Posterior vena cava (tissue), 2 donors: ENCODE measurements around the gene GJD3. TPM values are rescaled to one million over a fixed set of nuclear protein-coding genes. Genes with fewer than 3 reads are reported as not detected.

Experiments used
- DNase-seq: peaks from one replicate; pipeline ENCODE4 v3.0.0-alpha.2; 2020; ENCODE audit warnings: low spot score
- intact Hi-C, 2 donors: fragments of 100-400 bp; cut with DNase I; formaldehyde crosslinking; loops; one replicate each; pipeline versions ENCODE4 v1.14.1 to v1.14.2; 2022 to 2023
- total RNA-seq, 2 donors: library from RNA; stranded (reverse); fragmentation: NEBNext Ultra II Directional; extraction: Animal tissue kit (Norgen Biotek cat#: 25700); gene quantifications; one replicate each; pipeline ENCODE4 v1.2.1, GENCODE V29; 2021
- donor health status: DM: yes; HTN: yes; CAD: no.
- donor health status: DM: yes; HTN: yes; CAD: no.

GJD3 gene
- total RNA-seq, 2 donors from 2014 or later, result 0.79 to 1.00 TPM

DNA sequence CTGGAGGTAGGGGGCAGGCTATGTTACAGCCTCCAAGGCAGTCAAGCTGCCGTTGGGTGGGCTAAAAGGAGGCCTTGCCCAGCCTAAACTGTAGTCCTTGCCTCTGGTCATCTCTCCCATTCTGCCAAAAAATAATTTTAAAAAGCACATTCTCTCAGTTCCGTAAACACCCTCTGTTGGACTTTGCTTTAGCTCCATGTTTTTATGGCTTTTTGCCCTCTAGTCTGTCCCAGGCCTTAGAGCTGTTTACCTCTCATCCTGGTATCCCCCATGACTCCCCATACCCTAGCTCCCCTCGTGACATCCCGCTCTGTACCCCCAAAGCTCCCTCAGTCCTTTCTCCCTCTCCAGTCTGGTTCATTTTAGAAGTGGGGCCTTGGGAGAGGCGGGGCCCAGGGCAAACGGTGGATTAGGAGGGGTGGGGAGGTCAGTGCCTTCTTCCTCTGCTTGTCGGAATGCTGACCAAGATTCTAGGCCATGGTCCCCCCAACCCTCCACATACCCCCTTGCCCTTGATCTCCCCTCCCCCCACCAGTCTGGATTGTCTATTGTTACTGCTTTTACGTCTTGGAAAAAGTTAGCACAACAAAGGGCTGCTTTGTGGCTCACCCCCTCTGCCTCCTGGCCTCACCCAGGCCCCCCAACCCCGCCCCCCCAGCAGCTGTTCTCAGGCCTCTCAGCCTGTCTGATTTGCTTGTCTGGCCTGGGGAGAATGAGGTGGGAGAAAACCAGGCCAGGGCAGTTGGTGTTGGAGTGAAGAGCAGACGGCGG lies 18.4 kb downstream of the GJD3 start:
- DNase-seq, result no peak
- intact Hi-C loops, result loop anchor here in 1 of 2 donors (2.0 kb wide), 1 partner anchor 37 kb away; the partner anchor contains the start of gene RARA

DNA sequence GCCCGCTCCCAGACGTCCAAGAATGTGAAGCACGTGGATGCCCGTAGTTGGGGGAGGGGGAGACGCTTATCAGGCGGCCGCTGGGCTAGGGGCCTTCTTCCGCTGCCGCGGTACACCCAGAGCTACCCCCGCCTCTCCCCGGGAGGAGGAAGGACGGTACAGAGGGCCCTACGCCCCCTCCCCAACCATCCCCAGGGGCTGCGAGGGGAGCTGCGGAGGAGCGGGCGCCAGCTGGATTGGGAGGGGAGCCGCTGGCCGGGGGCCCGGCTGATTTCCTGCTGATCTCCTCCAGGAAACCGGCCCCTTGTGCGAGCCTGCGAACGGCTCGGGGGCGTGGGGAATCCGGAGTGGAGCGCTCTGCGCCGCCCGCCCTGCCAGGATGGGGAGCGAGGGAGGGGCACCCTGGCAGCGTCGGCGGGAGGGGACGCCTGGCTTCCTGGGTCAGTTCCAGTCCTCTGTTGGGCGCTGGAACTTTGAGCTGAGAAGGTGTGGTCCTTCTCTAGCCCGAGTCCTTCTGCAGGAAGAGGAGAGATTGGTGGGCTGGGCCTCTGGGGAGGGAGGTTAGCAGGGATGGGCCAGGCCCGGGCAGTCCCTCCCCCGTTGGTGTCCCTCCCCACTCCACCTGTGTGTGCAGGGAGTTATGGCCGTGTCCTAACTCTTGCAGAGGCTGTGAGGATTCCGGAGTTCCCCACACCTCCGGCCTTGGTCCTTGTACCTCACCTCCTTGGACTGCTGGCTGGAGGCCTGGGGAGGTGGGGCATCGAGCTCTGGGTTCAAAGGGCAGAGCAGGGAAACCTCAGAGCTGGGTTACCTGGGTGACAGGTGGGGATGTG lies 19.2 kb downstream of the GJD3 start:
- intact Hi-C loops, result no loop called here
- DNase-seq, result peak; percentile 91

DNA sequence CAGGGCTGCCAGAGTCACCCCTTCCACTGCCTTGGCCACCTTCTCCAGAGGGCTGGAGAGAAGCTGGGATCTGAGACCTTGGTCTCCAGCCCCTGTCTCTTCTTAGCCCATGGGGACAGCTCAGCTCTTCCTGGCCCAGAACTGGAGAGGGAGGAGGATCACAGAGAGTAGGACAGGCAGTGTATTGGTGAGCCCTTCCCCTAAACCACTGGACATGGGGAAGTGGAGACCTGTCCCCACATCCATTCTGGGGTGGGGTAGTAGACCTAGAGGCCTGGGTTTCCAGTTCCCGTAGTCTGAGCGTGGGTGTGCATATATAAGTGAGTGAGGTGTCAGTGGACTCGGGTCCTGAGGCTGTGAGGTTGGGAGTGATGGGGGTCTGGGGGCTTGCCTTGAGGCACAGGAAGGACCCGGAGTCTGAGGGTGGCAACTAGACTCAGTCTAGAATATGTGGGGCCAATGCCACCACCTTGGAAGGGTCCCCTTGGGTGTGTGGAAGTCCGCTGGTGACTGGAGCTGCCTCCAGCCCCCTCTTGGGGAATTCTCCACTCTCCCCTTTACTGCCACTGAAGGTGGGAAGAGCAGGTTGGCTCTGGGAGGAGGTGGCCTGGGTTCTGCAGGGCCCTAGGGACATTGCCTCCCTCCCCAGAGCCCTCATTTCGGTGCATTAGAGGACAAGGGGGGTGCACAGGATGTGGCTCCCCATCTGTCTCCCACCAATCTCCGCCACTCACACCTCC lies 19.9 kb downstream of the GJD3 start:
- no peak for DNase-seq
- intact Hi-C loops, result no loop called here

DNA sequence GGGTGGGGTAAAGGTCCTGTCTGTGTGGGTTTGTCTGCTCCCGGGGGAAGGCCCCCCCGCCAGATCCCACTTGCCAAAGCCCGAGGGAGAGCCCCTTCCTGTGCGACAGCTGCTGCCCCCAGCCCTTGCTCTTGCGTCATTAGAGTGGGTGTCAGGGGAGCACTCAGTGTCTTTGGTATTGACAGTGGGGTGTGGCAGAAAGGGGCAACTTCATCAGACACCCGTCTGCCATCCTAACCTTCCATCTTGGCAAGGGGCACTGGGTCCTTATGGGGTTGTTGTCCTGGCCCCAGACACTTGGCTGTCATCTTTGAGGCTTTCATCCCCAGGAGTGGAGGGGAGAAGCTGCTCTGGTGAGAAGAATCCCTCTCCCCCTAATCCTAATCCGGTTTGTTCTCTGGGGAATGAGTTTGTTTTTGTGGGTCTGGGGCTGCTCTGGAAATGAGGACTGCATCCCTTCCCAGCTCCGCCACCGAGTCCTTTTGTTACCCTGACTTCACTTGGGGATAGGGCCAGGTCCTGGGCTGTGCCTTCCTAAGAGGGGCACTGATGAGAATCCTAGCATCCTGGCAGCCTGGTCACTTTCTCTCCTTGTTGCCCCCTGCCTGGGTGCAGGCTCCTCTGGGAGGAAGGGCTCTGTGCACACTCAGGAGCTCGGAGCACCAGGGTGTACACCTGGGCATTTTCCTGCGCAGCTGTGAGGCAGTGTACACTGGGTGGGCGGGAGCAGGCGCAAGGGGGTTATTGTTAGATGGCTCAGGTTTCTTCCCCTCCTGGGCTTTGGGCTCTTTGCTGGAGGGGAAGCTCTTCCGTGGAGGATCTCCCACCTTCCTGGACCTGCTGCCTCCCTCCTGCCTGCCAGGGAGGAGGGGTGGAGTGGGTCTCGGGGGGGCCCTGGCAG lies 21.1 kb downstream of the GJD3 start:
- no peak for DNase-seq
- intact Hi-C loops, result no loop called here

DNA sequence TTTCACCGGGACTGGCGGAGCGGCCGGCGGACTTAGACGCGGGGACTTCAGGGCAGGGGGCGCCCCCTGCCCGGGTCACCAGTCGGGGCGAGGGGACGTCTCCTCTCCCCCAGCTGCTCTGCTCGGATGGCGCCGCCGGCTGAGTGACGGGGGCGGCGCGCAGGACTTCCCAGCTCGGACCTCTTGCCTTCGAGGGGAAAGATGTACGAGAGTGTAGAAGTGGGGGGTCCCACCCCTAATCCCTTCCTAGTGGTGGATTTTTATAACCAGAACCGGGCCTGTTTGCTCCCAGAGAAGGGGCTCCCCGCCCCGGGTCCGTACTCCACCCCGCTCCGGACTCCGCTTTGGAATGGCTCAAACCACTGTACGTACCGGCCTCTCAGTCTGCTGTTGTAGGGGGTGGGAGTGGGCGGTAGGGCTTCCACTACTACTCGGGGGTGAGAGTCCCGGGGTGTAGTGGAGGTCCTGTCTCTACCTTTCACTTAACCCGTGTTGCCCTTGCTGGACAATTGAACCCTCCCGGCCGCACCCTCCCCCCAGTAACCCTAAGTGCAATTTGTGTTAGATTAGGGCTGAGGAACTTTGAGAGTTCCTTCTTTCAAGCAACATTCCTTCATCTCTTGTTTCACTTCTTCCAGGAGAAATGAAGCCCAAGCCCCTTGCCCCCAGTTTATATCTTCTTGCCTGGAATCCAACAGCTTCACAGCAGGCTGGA lies 21.9 kb downstream of the GJD3 start:
- intact Hi-C loops, result no loop called here
- no peak for DNase-seq

DNA sequence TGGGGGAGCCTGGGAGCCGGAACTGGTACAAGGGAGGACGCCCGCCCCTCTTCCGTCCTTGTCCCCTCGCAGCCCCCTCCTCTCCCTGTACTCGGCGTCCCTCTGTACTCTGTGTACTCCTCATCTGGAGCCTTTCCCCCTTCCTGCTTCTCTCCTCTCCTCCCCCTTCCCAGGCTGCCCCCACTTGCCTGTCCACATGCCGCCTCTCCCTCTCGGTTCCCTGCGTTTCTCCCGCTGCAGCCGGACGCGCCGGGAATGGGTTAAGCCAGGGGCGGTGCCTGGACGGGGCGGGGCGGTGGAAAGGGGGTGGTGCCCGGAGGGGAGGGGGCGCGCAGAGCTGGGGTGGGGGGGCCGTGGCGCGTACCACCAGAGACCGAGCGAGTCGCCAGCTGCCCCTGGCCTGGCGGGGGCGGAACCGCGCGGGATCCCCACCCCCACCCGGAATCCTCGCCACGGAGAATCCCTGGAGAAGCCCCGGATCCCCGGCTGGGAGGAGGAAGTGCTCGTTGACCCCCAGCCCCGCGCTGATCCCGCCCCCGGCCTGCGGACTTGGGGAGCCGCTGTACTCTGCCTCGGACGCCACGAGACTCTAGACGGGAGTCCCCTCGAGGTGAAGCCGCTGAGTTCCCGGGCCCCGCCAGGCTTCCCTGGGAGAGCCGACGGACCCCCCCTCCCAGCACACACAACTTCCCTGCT lies 22.6 kb downstream of the GJD3 start:
- DNase-seq, result peak; percentile 95
- intact Hi-C loops, result no loop called here

DNA sequence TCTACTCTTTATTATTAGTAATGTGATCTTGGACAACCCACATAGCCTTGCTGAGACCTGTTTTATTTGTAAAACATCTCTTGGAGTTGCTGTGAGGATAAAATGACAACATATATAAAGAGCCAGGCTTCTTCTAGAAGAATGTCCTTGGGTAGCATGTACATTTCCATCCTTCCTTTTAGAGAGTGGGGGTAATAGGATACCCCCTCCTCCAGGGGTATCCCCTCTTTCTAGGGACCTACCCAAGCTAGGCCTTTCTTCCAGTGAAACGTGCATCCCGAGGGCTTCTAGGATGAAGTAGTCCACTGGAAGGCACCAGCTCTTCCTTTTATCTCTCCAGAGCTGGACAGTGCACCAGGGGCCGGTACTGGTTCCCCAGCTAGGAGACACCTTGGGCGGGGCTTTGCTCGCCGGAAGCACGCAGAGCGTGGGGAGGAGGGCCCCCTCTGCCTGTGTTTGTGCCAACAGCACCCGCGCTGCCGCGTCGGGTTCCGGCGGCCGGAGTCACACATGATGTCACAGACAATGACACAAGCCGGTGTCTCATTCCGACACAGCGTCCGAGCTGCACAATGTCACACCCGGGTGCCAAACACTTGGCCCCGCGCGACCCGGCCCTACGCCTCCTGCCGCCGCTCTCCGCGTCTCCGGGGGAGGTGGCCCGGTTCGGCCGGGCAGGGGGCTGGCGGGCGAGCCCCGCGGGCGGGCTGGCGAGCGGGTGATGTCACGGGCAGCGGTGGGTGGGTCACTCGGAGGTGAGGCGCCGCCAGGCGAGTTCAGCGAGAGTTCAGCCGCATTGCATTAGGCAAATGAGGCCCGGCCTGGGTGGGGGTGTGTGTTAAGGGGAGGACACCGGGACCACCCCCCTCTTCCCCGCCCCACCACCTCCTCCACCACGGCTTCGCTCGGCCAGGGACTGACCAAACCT lies 23.4 kb downstream of the GJD3 start:
- intact Hi-C loops, result no loop called here
- peak; percentile 99 for DNase-seq

DNA sequence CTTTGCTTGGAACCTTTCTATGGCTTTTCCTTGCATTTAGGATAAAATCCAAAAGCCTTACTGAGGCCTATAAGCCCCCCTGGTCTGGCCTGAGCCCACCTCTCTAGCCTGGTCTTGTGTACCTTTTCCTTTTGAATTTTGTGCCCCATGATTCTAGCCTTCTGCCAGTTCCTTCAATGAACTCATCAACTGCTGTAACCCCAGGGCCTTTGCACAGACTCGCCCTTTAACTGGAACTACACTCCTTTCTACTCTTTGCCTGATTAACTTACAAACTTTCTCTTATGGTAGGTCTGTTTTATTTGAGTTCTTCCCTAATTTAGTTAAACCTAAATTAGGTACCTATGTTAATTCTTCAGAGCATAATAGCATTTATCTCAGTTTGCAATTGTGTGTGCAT lies 24.2 kb downstream of the GJD3 start:
- intact Hi-C loops, result no loop called here
- no peak for DNase-seq

DNA sequence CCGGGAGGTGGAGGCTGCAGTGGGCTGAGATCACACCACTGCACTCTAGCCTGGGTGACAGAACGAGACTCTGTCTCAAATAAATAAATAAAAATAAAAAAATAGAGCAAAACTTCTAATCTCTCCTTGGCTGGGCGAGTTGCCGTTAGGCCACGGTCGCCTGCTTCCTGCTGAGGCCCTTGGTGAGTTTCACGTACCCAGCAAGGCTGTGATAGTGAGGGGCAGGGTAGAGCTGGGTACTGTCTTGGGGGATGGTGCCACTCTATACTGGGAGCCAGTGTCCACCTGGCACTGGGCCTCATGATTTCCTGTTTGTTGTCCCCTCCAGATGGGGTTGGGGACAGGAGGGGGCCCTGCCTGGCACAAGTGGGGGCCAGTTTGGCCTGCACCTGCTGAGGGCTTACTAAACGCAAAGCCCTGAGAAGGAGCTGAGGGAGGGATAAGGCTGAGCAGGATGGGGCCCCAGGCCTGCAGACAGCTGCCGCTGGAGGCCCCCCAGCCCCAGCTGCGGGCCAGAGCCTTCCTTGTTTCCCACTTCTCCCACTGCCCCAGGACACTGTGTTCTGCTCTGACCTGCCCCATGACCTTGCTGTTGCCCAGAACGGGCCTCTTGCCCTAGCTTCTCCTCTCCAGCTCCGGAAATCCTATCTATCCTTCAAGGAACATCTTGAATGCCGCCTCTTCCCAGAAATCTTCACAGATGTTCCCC lies 25.4 kb downstream of the GJD3 start:
- intact Hi-C loops, result no loop called here
- DNase-seq, result no peak

DNA sequence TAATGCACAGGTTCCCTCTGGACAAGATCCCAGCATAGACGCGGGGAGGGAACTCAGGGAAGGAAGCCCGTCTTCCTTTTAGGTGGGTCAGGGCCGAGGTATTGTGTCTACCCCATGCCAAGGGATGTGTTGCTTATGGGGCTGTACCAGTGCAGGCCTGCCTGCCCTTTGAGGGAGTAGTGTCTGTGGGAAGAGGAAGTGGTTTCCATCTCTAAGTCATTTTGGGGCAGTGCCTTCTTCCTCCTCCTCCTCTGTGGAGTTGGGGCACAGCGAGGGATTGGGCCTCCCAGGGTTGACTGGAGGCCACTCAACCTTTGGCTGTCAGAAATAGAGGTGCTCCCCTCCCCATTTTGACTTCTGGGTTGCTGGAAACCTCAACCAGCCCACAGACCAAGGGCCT lies 26.5 kb downstream of the GJD3 start:
- intact Hi-C loops, result no loop called here
- no peak for DNase-seq

DNA sequence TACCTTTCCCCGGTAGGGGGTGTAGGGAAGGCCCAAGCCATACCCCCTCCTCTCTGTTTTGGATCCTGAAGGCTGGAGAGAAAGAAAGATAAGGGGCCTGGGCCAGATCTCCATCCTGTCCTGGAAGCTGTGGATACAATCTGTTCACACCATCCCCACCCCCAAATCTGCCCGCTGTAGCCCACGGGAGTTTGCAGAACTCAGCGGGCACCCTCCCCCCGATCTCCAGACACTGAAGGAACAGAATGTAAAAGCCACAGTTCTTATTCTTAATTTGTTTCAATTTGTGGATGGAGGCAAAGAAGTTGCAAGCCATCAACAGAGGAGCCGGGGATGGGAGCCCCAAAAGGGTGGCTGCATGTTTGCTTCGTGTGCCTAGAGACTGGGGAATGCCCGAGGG lies 27.2 kb downstream of the GJD3 start:
- no peak for DNase-seq
- intact Hi-C loops, result no loop called here

DNA sequence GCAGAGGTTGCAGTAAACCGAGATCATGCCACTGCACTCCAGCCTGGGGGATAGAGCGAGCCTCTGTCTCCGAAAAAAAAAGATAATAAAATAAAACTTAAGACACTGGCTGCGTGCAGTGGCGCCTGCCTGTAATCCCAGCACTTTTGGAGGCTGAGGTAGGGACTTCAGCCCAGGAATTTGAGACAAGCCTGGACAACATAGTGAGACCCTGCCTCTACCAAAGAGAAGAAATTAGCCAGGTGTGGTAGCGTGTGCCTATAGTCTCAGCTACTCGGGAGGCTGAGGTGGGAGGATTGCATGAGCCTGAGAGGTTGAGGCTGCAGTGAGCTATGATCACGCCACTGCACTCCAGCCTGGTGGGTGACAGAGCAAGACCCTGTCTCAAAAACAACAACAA lies 28.9 kb downstream of the GJD3 start:
- intact Hi-C loops, result no loop called here
- DNase-seq, result no peak

DNA sequence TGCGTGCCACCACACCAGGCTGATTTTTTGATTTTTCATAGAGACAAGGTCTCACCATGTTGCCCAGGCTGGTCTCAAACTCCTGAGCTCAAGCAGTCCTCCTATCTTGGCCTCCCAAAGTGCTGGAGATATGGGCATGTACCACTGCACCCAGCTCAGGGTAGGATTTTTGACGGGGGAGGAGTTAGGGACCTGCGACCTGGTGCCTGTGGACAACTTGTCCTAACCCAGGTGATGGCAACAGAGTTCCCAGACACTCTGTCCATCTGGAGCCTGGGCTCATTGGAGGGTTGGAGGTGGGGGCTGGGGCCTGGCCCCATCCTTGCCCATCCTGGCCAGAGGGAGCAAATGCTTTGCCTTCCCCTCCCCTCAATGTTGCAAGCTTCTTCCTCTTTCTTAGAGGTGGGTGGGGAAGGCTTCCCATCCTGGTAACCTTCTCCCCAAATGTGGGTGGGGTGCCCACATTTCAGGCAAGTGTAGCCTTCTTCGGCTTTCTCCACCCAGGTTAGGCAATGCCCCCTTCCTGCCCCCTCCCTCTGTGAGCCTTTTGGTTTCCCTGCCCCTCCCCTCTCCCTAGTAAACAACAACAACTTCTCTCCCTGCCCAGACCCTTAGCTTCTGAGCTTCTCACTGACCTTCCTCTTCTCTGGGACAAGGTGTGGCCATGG lies 30.6 kb downstream of the GJD3 start:
- no peak for DNase-seq
- intact Hi-C loops, result no loop called here

DNA sequence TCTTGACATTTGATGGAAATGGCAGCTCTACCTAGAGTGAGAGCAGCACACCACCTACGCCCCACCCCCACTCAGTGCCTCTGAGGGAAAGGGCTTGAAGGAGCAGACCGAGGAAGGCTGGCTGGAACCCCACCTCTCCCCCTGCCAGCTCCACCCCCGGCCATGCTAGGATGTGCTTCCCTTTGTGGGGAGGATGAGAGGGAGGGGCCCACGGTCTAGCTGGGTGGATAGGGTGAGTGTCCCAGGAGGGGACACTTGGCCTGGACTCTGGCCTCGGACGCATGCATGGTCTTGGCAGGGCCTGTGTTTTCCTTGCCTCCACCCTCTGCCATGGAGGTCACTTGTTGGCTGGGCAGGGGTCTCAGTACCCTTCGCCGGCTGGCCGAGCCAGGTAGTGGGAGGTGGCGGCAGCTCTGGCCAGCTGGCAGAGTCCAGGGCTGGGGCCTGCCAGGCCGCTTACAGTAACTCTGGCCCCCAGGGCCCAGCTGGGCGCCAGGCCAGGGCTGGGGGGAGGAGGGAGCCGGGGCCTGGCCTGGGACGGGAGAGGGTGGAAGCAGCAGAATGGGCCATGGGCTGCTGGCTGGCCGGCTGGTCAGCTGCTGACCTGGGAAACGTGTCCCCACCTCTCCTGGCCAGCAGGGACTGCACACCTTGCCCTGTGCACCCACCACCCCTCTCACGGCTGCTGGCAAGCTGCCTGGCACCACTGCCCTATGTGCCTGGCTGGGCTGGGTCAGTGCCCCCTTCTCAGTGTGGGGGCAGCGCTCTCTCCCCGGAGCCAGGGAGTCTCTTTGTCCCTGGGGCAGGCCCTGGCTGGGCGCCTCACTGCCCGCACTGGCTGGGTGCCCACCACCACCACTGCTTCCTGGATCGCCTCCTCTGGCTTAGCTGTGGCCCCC lies 32.5 kb downstream of the GJD3 start:
- intact Hi-C loops, result no loop called here

More for the DNA sequence above, 32.5 kb downstream of the GJD3 start:
- peak; percentile 95 for DNase-seq
